Endometrial microvascular endothelial cells (primary cell): ENCODE results near the gene APH1A. TPM values are rescaled to one million over a fixed set of nuclear protein-coding genes. Genes with fewer than 3 reads are reported as not detected.
"Not testable (repeated sequence)": the region's sequence is repeated elsewhere in the genome, so short reads cannot be mapped to it uniquely, and the experiment has no call there.

Experiments
- in situ Hi-C: cut with HindIII; loops from 2 replicates; pipeline ENCODE4 v1.10.0; 2017; ENCODE audit warnings: low sequenced_read_pairs, low pct_unique_long_range_greater_than_20kb; ENCODE audit errors: inconsistent ontology term
- total RNA-seq: library from RNA; depleted of rRNA; stranded (reverse); fragments of >200 nt; gene quantifications from one replicate; pipeline ENCODE4 v1.2.3, GENCODE V29; 2015; ENCODE audit errors: inconsistent ontology term

The APH1A gene
- 195 TPM for total RNA-seq

GRCh38 chr1:150268705-150269403 lies at the start of gene APH1A:
APH1A (minus strand) TSS chr1:150269016; CDS start chr1:150268810, 206 bp downstream.
- in situ Hi-C loops = no loop called here

GRCh38 chr1:150314691-150315090 lies 45.9 kb upstream of the APH1A start:
- in situ Hi-C loops = not testable (repeated sequence)

DNA sequence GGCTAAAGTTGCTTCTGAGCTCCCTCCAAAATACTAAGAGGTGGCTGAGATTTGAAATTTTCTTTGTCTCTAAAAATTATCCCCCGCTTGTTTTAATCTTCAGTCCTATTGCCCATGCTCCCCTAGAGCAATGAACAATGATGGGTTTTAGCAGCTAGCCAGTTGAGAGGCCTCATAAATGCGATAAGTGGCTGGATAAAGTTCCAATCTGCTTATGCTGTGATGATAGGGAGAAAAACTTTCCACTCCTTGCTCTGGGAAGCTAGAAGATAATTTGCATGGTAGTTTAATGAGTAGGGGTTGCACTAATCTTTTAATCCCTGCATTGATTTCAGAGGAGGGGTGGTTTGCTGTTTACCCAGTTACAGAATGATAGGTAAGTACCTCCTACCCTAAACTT lies 42.9 kb upstream of the APH1A start:
- in situ Hi-C loops = no loop called here

DNA sequence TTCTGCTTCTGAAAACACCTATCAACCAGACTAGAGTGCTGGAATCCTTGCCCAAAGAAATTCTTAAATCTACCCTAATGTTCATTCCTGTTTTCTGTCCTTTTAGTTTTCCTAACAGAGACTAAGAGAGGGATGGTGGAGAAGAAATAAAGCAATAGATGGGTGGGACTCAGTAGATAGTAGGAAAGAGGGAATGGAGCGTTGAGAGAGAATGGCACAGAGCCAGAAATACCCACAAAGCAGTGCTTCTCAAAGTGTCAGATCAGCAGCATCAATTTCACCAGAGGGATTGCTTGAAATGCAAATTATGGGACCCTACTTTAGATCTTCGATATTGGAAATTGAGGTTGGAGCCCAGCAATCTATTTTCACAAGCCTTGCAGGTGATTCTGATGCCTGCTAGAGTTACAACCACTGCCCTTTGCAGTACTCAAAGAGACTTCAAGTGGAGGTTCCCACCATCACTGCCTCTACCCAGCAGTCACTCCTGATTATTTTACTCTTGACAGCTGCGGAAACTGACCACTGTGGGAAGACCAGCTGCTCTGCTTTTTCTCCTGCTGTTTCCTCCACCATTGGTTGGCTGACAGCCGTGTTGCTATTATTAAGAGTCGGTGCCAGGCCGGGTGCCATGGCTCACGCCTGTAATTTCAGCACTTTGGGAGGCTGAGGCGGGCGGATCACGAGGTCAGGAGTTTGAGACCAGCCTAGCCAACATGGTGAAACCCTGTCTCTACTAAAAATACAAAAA lies 41.1 kb upstream of the APH1A start:
- in situ Hi-C loops = no loop called here

DNA sequence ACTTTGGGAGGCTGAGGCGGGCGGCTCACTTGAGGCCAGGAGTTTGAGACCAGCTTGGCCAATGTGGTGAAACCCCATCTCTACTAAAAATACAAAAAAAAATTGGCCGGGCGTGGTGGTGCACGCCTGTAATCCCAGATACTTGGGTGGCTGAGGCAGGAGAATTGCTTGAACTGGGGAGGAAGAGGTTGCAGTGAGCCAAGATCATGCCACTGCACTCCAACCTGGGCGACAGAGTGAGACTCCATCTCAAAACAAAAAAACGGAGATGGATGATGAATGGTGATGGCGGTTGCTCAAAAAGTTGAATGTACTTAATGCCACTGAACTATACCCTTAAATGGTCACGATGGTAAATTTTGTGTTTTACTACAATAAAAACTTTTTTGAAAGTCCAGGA lies 39.8 kb upstream of the APH1A start:
- in situ Hi-C loops = not testable (repeated sequence)

DNA sequence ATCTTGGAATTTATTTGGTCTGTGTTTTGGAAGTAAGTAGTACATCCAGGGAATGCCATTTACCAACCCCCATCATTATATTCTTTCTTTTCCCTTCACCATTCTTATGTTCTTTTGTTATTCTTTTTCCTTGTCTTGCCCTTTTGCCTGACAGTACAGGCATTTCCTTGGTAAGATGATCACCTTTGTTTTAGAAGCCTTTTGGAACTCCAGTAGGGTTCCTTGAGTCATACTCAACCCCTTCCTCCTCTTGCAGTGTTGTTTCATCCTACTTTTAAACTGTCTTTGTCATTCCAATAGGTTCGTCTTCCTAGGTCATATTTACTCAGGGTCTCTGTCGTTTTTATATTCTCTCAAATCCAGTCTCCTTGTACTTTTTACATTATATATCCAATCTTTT lies 34.1 kb upstream of the APH1A start:
- in situ Hi-C loops = no loop called here

GRCh38 chr1:150302338-150302737 lies 33.5 kb upstream of the APH1A start:
- in situ Hi-C loops = no loop called here

DNA sequence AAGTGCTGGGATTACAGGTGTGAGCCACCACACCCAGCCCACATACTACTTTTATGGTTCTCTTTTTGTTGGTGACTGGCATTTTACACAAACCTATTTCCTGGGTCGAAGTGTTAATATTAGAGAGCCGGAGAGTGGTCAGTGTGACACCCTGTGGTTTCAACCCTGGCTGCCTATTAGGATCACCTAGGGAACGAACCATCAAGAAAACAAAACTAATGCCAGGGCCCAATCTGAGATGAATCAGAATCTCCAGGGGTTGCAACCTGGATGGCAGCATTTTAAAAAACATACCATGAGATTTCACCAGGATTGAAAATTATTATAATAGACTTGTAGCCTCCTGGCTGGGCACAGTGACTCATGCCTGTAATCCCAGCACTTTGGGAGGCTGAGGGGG lies 30.9 kb upstream of the APH1A start:
- in situ Hi-C loops = no loop called here

DNA sequence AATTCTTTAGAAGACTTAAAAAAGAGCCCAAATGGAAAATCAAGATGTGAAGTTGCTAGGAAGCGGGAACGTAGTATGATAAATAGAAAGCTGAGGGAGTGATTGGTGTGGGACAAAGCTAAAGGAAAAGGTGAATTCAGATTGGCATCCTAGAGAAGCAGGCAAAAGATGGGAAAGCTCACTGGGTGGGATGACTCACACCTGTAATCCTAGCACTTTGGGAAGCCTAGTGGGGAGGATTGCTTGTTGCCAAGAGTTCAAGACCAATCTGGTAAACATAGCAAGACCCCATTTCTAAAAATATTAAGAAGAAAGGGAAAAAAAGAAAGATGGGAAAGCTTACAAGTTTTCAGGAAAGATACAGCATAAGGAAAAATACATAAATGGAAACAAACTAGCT lies 26.7 kb upstream of the APH1A start:
- in situ Hi-C loops = no loop called here

GRCh38 chr1:150293433-150294253 lies 24.8 kb upstream of the APH1A start, which contains the start of gene MRPS21:
MRPS21 (plus strand) TSS chr1:150293861; CDS start chr1:150294367, 506 bp downstream.
- in situ Hi-C loops = no loop called here

DNA sequence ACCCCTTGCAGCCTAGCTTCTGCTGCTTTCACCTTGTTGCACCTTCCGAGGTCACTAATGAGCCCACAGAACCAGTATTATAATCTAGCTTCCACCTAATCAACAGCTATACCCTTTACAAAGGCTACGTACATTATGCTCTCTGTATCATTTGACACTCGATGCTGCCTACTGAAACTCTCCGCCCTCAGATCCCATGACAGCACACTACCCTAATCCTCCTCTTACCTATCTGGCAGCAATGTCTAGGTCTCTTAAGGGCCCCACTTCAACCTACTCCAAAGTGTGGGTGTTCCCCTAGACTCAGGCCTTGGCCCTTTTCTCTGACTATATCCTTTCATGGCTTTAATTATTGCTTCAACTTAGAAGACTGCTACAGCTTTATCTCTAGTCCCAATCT lies 20.0 kb upstream of the APH1A start:
- in situ Hi-C loops = no loop called here

- in situ Hi-C loops = no loop called here
These were observed 19.6 kb upstream of the APH1A start for GRCh38 chr1:150288382-150288781.

GRCh38 chr1:150283260-150283659 lies 14.4 kb upstream of the APH1A start:
- in situ Hi-C loops = no loop called here

GRCh38 chr1:150282558-150282958 lies 13.7 kb upstream of the APH1A start:
- in situ Hi-C loops = no loop called here

DNA sequence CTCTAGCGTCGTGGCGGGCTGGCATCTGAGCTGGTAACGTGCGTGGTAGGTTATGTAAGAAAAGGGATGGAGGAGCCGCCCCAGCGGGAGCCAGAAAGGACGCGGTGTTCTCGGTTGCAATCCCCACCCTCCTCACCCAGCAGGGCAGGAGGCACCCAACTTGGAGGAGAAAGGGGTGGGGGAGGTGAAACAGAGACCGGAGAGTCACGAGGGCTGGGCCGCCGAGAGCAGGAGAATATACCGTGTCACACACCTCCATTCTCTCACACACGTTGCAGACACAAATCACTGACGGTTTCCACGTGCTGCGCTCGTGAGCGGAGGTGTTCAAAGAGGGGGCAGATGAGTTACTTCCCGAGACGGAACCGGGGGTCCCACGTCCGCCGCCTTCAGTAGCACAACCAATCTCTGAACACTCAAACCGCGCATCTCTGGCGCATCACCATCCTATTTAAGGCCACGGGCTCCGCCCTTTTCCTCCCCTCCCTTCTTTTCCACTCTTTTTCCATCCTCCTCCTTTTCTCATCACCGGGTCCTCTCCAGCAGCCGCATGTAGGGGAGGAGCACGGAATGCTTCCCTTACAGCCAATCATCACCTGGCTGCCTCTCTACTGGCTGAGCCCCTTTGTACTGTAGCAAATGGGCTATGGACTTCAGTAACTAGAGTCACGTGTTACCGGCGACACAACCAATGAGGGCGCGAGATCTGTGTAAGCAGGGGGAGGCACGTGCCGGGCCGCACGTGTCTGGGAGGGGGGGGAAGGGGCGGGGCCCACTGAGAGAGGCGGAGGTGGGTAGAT lies 13.1 kb upstream of the APH1A start, which contains the start of gene CIART:
Gene CIART (plus strand): TSS at position 797 of the 800 bp plus-strand sequence. CDS start 714 bp downstream, outside the sequence.
- in situ Hi-C loops = no loop called here

- in situ Hi-C loops = no loop called here
These were observed 12.5 kb upstream of the APH1A start for GRCh38 chr1:150281221-150281757.

DNA sequence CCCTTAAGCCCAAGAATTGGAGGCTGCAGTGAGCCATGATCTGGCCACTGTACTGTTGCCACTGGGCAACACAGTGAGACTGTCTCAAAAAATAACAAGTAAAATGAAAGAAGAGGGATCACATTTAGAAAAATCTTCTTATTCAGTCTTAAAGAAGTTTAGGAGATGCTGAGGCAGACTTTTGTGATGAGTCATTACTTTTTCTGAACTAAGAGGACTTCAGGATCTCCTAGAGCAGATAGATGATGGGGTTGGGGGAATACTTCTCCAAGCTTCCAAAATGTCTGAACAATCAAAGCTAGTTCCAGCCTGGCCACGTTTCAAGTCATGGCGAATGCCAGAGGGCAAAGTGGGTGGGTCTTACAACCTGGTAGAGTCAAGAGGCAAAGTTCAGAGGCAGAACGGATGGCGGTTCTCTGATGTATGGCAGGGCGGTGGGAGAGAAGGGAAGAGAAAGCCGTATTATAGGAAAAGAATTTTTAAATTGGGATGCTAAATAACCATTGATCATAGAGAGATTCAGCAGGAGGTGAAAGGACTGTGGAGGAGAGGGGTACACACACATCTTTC lies 11.4 kb upstream of the APH1A start:
- in situ Hi-C loops = no loop called here

DNA sequence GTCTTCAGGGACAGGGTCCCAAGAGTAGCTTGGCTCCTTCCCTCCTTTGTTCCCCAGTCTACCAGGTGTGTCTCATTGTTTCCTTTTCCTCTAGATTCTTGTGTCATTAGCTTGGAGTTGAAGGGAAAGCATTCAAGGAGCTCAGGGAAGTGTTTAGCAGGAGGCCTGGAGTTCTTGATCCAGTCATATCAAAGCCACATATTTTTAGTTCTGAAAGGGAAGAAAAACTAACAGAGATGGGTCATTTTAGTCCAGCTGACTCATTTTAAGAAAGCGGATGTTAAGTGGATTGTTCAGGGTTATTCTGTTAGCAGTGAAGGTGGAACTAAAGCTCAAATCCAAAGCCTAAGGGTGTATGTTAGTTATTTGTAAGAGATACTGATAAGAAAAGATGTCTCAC lies 4.5 kb upstream of the APH1A start:
- in situ Hi-C loops = no loop called here
